Adipose tissue (tissue), 3 donors: ENCODE data around the gene NAV2. TPM values are rescaled to one million over a fixed set of nuclear protein-coding genes. Genes with fewer than 3 reads are reported as not detected.

Source experiments
- H3K27ac ChIP-seq: one replicate; pipeline ENCODE4 v1.5.1; 2013; ENCODE audit warnings: low read depth, low read length
- WGBS, 3 donors: extraction: QIAGEN DNeasy Blood & Tissue Kit; methylation state at CpG; one replicate each; pipeline ENCODE4 v1.1.7; 2013; 5-methylcytosine and 5-hydroxymethylcytosine counted together
- polyA plus RNA-seq, 3 donors: library from polyadenylated mRNA; stranded (reverse); fragments of 200-250 nt; gene quantifications; one replicate each; pipeline ENCODE4 v1.2.3, GENCODE V29; 2013
- donor health status: healthy with polysubstance abuse.
- donor health status: Bipolar disorder and iron deficiency.
- donor health status: healthy.

Gene NAV2
- polyA plus RNA-seq, 3 donors = 3.9 to 5.1 (median 4.8) TPM

GRCh38 chr11:20032577-20033260 is 320.1 kb downstream of the NAV2 start:
- H3K27ac ChIP-seq = no peak overlapping the region
- WGBS, 3 donors = 81 to 95% (median 87%) methylated on average over 7 of the region's 7 CpGs

GRCh38 chr11:20033806-20034205 is 321.2 kb downstream of the NAV2 start:
- 46 to 94% (median 89%) methylated on average over 5 of the region's 5 CpGs for WGBS, 3 donors
- no peak overlapping the region for H3K27ac ChIP-seq

- WGBS, 3 donors = 81 to 90% (median 83%) methylated on average over 5 of the region's 5 CpGs
- H3K27ac ChIP-seq = no peak overlapping the region
Observed at GRCh38 chr11:20034941-20035340, 322.3 kb downstream of the NAV2 start.

GRCh38 chr11:20035375-20035700 is 322.7 kb downstream of the NAV2 start:
- WGBS, 3 donors = 91 to 94% (median 92%) methylated on average over 7 of the region's 7 CpGs
- no peak overlapping the region for H3K27ac ChIP-seq

- 75 to 80% (median 79%) methylated on average over 15 of the region's 15 CpGs for WGBS, 3 donors
Observed at GRCh38 chr11:20035701-20036601, 323.3 kb downstream of the NAV2 start.

GRCh38 chr11:20036626-20037335 is 324.1 kb downstream of the NAV2 start:
- H3K27ac ChIP-seq = no peak overlapping the region
- 82 to 94% (median 94%) methylated on average over 8 of the region's 8 CpGs for WGBS, 3 donors

More at GRCh38 chr11:20035701-20036601, 323.3 kb downstream of the NAV2 start:
- no peak overlapping the region for H3K27ac ChIP-seq

- WGBS, 3 donors = 48 to 82% (median 81%) methylated on average over 3 of the region's 3 CpGs
- no peak overlapping the region for H3K27ac ChIP-seq
Observed at GRCh38 chr11:20037396-20038153, 324.9 kb downstream of the NAV2 start.

GRCh38 chr11:20038412-20038811 is 325.8 kb downstream of the NAV2 start:
- H3K27ac ChIP-seq = no peak overlapping the region
- 74 to 88% (median 74%) methylated on average over 6 of the region's 6 CpGs for WGBS, 3 donors

- H3K27ac ChIP-seq = no peak overlapping the region
- 95 to 96% (median 95%) methylated on average over 3 of the region's 3 CpGs for WGBS, 3 donors
Observed at GRCh38 chr11:20038972-20039371, 326.3 kb downstream of the NAV2 start.

GRCh38 chr11:20041499-20041898 is 328.9 kb downstream of the NAV2 start:
- no peak overlapping the region for H3K27ac ChIP-seq
- WGBS, 3 donors = 56 to 95% (median 94%) methylated on average over 3 of the region's 3 CpGs

GRCh38 chr11:20042045-20042639 is 329.5 kb downstream of the NAV2 start:
- 67 to 79% (median 75%) methylated on average over 5 of the region's 5 CpGs for WGBS, 3 donors
- no peak overlapping the region for H3K27ac ChIP-seq

GRCh38 chr11:20042811-20043341 is 330.2 kb downstream of the NAV2 start:
- no peak overlapping the region for H3K27ac ChIP-seq
- WGBS, 3 donors = 76 to 83% (median 78%) methylated on average over 11 of the region's 11 CpGs

- no peak overlapping the region for H3K27ac ChIP-seq
- WGBS, 3 donors = 97 to 98% (median 98%) methylated on average over 13 of the region's 13 CpGs
Observed at GRCh38 chr11:20043992-20044391, 331.4 kb downstream of the NAV2 start.

GRCh38 chr11:20045098-20045688 is 332.6 kb downstream of the NAV2 start:
- H3K27ac ChIP-seq = no peak overlapping the region

GRCh38 chr11:20046416-20046815 is 333.8 kb downstream of the NAV2 start:
- WGBS, 3 donors = 55 to 87% (median 61%) methylated on average over 3 of the region's 3 CpGs
- H3K27ac ChIP-seq = no peak overlapping the region

More at GRCh38 chr11:20045098-20045688, 332.6 kb downstream of the NAV2 start:
- 41 to 96% (median 94%) methylated on average over 19 of the region's 19 CpGs for WGBS, 3 donors

GRCh38 chr11:20047006-20047768 is 334.6 kb downstream of the NAV2 start:
- 75 to 79% (median 75%) methylated on average over 4 of the region's 4 CpGs for WGBS, 3 donors
- H3K27ac ChIP-seq = no peak overlapping the region

GRCh38 chr11:20047769-20048154 is 335.1 kb downstream of the NAV2 start:
- H3K27ac ChIP-seq = no peak overlapping the region
- 77 to 80% (median 79%) methylated on average over 2 of the region's 2 CpGs for WGBS, 3 donors
